Spleen (tissue), 11 donors: ENCODE measurements around the gene THSD4. TPM values are rescaled to one million over a fixed set of nuclear protein-coding genes. Genes with fewer than 3 reads are reported as not detected.

Experiments used
- DNase-seq: peaks from one replicate; pipeline ENCODE4 v3.0.0-alpha.2; 2020
- H3K27ac ChIP-seq, 8 donors: fragments of 200-600 bp; sonication (generic) in 7 of 8; 1 replicate in 4 of 8; 2 replicates in 4 of 8; pipeline versions ENCODE4 v1.5.0 to v1.8.0; 2016 to 2021; ENCODE audit warnings: inconsistent platforms in 4 of 8, mild to moderate bottlenecking in 4 of 8, moderate library complexity in 1 of 8
- H3K27me3 ChIP-seq, 7 donors: fragments of 200-600 bp; sonication (generic) in 6 of 7; replicated peaks in 1 of 7; 1 replicate in 4 of 7; 2 replicates in 3 of 7; pipeline versions ENCODE4 v1.5.0 to v1.8.0; 2016 to 2021; ENCODE audit warnings: inconsistent platforms in 3 of 7, mild to moderate bottlenecking in 1 of 7
- H3K36me3 ChIP-seq, 6 donors: fragments of 200-600 bp; sonication (generic) in 5 of 6; 1 replicate in 4 of 6; 2 replicates in 2 of 6; pipeline versions ENCODE4 v1.5.0 to v1.8.0; 2016 to 2021; ENCODE audit warnings: inconsistent platforms in 2 of 6
- H3K4me1 ChIP-seq, 6 donors: fragments of 200-600 bp; sonication (generic) in 5 of 6; 1 replicate in 3 of 6; 2 replicates in 3 of 6; pipeline versions ENCODE4 v1.5.0 to v1.8.0; 2016 to 2021; ENCODE audit warnings: inconsistent platforms in 3 of 6
- H3K4me3 ChIP-seq, 8 donors: fragments of 200-600 bp; sonication (generic) in 7 of 8; 1 replicate in 4 of 8; 2 replicates in 4 of 8; pipeline versions ENCODE4 v1.5.0 to v1.8.0; 2016 to 2021; ENCODE audit warnings: inconsistent platforms in 4 of 8, mild to moderate bottlenecking in 4 of 8, moderate library complexity in 2 of 8
- H3K9me3 ChIP-seq, 8 donors: fragments of 200-600 bp; sonication (generic) in 7 of 8; 1 replicate in 4 of 8; 2 replicates in 4 of 8; pipeline versions ENCODE4 v1.5.0 to v1.8.0; 2016 to 2021; ENCODE audit warnings: inconsistent platforms in 4 of 8
- CTCF ChIP-seq, 11 experiments: fragments of 200-600 bp in 7 of 11; fragments of 450-650 bp in 4 of 11; sonication (generic) in 4 of 11; IDR thresholded peaks in 8 of 11; conservative IDR thresholded peaks in 3 of 11; 1 replicate in 7 of 11; 2 replicates in 4 of 11; pipeline versions ENCODE4 v1.4.0 to v1.8.0; 2016 to 2021; ENCODE audit warnings: antibody characterized with exemption in 11 of 11, inconsistent platforms in 4 of 11, mild to moderate bottlenecking in 1 of 11
- POLR2A ChIP-seq, 3 donors: fragments of 450-650 bp; IDR thresholded peaks; one replicate each; pipeline ENCODE4 v1.5.1; 2017; ENCODE audit warnings: antibody characterized with exemption in 3 of 3, mild to moderate bottlenecking in 1 of 3
- POLR2AphosphoS5 ChIP-seq, 3 donors: sonication (generic); formaldehyde crosslinking; IDR thresholded peaks; one replicate each; pipeline ENCODE4 v1.5.1; 2017; ENCODE audit warnings: antibody characterized with exemption in 3 of 3
- WGBS, 5 donors: extraction: QIAGEN DNeasy Blood & Tissue Kit in 3 of 5; methylation state at CpG; one replicate each; pipeline versions ENCODE4 v1.1.5 to v1.1.7; 2013 to 2018; 5-methylcytosine and 5-hydroxymethylcytosine counted together
- intact Hi-C: fragments of 100-400 bp; cut with DNase I; formaldehyde crosslinking; loops from one replicate; pipeline ENCODE4 v1.15.0; 2023; ENCODE audit warnings: low total_unique reads
- polyA plus RNA-seq, 3 donors: library from polyadenylated mRNA; stranded (reverse); fragments of 200-250 nt; gene quantifications; one replicate each; pipeline ENCODE4 v1.2.1, GENCODE V29; 2013
- total RNA-seq, 7 donors: library from RNA; depleted of rRNA in 3 of 7; stranded (reverse); fragments of >200 nt in 3 of 7; fragmentation: NEBNext Ultra II Directional in 4 of 7; extraction: Animal tissue kit (Norgen Biotek cat#: 25700) in 4 of 7; gene quantifications; one replicate each; pipeline versions ENCODE4 v1.1.0 to v1.2.1, GENCODE V29; 2016 to 2021
- donor health status: healthy with polysubstance abuse.
- donor health status: DM: no; HTN: no; CAD: no; lungs with moderate emphysema.
- donor health status: DM: no; HTN: no; CAD: no.
- donor health status: Bipolar disorder and iron deficiency.
- donor health status: healthy.
- donor health status: DM: no; HTN: no; CAD: no.
- donor health status: DM: yes; HTN: yes; CAD: no.

THSD4 gene
- total and polyA plus RNA-seq, 10 donors = 0.29 to 11.3 (median 3.4) TPM

GRCh38 chr15:71788646-71789579 lies 673.6 kb downstream of the THSD4 start:
- Histone ChIP-seq H3K4me3 (no peak overlapping the region), H3K36me3 (no peaks in the 10 kb centered on the region), H3K4me1 (no peaks in the 10 kb centered on the region), H3K27me3 (peaks cover 0 to 23% (median 0%) of the 10 kb centered on the region in 7 donors), H3K27ac (no peak overlapping the region), H3K9me3 (no peaks in the 10 kb centered on the region)
- DNase-seq = no peak
- no peak for TF ChIP-seq POLR2A (IDR thresholded peaks at IDR 0.05)
- no peak for TF ChIP-seq POLR2AphosphoS5 (IDR thresholded peaks at IDR 0.05)
- TF ChIP-seq CTCF (IDR thresholded peaks at IDR 0.05 in 8 of 11, conservative IDR thresholded peaks at IDR 0.05 in 3 of 11) = no peak
- WGBS, 5 donors = 85 to 91% (median 88%) methylated on average over 15 of the region's 15 CpGs
- intact Hi-C loops = no loop called here

GRCh38 chr15:71789616-71790015 lies 674.3 kb downstream of the THSD4 start:
- TF ChIP-seq POLR2AphosphoS5 (IDR thresholded peaks at IDR 0.05) (no peak), CTCF (IDR thresholded peaks at IDR 0.05 in 8 of 11, conservative IDR thresholded peaks at IDR 0.05 in 3 of 11) (no peak), POLR2A (IDR thresholded peaks at IDR 0.05) (no peak)
- Histone ChIP-seq H3K36me3 (no peaks in the 10 kb centered on the region), H3K9me3 (no peaks in the 10 kb centered on the region), H3K27me3 (peaks cover 0 to 16% (median 0%) of the 10 kb centered on the region in 7 donors), H3K27ac (no peak overlapping the region), H3K4me1 (no peaks in the 10 kb centered on the region), H3K4me3 (no peak overlapping the region)
- intact Hi-C loops = no loop called here
- WGBS, 5 donors = 84 to 96% (median 93%) methylated on average over 6 of the region's 6 CpGs
- no peak for DNase-seq

- Histone ChIP-seq H3K27ac (no peak overlapping the region), H3K9me3 (no peaks in the 10 kb centered on the region), H3K27me3 (peaks cover 0 to 12% (median 0%) of the 10 kb centered on the region in 7 donors), H3K4me1 (no peaks in the 10 kb centered on the region), H3K4me3 (no peak overlapping the region), H3K36me3 (no peaks in the 10 kb centered on the region)
- DNase-seq = no peak
- TF ChIP-seq POLR2AphosphoS5 (IDR thresholded peaks at IDR 0.05) (no peak), CTCF (IDR thresholded peaks at IDR 0.05 in 8 of 11, conservative IDR thresholded peaks at IDR 0.05 in 3 of 11) (no peak), POLR2A (IDR thresholded peaks at IDR 0.05) (no peak)
- WGBS, 5 donors = 78 to 85% (median 81%) methylated on average over 10 of the region's 10 CpGs
- intact Hi-C loops = no loop called here
These were observed 674.8 kb downstream of the THSD4 start for GRCh38 chr15:71790081-71790480.

- TF ChIP-seq POLR2AphosphoS5 (IDR thresholded peaks at IDR 0.05) (no peak), CTCF (IDR thresholded peaks at IDR 0.05 in 8 of 11, conservative IDR thresholded peaks at IDR 0.05 in 3 of 11) (no peak), POLR2A (IDR thresholded peaks at IDR 0.05) (no peak)
- DNase-seq = no peak
- H3K27ac ChIP-seq = no peak overlapping the region
- H3K27me3 ChIP-seq = no peaks in the 10 kb centered on the region
- no peak overlapping the region for H3K4me3 ChIP-seq
- intact Hi-C loops = no loop called here
- H3K9me3 ChIP-seq = no peaks in the 10 kb centered on the region
- WGBS, 5 donors = 85 to 97% (median 92%) methylated on average over 7 of the region's 7 CpGs
- H3K36me3 ChIP-seq = no peaks in the 10 kb centered on the region
- no peaks in the 10 kb centered on the region for H3K4me1 ChIP-seq
These were observed 676.7 kb downstream of the THSD4 start for GRCh38 chr15:71791975-71792374.
